Activated CD4-positive, CD25-positive, alpha-beta regulatory T cell treated with anti-CD3 and anti-CD28 coated beads, Interleukin-2, amount 50 U/mL, for 16 hours (primary cell): Measurements from ENCODE around the gene UBE2QL1.

Experiments used
- DNase-seq: peaks from one replicate; pipeline ENCODE4 v3.0.0-alpha.2; 2020; ENCODE audit warnings: low read depth, low spot score

Gene UBE2QL1

DNA sequence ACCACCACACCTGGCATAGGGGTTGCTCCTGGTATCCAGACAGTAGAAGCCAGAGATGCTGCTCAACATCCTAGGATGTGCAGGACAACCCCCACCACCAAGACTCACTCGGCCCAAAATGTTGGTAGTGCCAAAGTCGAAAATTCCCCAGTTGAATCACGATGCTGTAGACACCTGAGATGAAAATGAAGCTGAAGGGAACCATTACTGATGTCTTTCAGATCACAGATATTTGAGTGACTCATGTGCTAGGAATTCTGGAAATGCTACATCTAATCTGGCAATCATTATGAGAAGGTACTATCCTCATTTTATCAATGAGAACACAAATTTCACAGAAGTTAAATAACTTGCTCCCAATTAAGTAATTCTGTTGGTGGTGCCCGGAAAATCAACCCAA, 21.0 kb upstream of the UBE2QL1 start:
- DNase-seq = no peak

DNA sequence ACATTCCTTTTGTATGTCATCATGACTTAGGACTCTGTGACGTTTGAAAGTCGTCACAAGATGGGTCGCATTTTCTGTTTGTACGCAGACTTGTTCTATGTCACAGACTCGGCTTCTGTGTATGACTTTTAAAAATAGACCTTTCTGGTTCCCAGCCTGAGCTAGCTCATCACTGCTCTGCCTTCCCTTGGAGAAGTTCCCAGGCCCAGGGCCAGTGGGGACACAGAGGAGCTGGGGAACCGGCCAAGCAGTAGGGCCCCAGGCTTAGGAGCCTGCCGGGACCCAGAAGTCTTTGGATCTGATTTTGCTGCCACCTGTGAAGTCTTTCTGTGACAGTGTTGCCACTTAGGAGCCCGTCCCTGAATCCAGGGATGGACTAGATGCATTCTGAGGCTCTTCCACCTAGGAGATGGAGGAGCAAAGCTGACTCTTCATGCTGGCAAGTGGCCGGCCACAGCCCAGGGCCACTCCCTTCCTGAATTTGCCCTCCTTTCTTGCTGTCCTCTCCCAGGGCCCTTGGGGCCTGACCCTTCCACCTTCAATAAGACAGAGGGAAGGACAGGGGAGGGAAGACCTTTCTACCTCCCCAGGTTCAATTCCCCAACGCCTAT, 18.1 kb upstream of the UBE2QL1 start:
- DNase-seq = no peak

DNA sequence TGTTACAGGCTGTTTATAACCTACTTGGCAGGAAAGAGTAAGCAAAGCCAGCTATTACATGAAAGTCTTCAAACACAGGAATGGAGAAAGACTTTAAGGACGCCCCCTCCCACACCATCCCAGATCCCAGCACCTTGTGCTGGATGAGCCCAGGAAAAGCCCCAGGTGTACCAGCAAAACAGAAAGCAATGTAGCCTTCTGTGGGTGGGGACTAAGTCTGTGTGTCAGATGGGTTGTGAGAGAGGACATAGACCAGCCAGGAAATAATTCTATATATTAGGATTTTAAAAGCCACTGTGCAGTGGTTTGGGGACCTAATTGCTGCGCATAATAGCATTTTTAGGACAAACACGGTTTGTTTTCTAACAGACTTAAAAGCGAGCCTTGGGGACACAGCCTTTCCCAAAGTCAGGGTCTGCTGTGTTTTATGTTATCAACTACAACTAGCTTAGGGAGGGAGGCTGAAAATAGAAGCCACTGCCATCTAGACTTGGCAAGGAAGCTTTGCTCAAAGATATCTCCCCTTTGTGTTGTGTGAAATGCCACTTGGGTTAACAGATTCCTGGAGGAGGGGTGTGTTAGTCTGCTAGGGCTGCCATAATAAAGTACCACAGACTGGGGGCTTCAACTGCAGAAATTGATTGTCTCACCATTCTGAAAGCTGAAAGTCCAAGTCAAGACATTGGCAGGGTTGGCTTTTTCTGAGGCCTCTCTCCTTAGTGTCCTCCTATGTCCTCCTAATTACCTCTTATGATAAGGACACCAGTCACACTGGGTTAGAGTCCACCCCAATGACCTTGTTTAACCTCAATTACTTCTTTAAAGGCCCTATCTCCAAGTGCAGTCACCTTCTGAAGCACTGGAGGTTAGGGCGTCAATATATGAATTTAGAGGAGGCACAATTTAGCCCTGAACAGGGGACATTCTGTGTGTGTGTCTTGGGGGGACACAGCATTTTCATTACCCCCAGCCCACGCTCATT, 17.2 kb upstream of the UBE2QL1 start:
- no peak for DNase-seq

DNA sequence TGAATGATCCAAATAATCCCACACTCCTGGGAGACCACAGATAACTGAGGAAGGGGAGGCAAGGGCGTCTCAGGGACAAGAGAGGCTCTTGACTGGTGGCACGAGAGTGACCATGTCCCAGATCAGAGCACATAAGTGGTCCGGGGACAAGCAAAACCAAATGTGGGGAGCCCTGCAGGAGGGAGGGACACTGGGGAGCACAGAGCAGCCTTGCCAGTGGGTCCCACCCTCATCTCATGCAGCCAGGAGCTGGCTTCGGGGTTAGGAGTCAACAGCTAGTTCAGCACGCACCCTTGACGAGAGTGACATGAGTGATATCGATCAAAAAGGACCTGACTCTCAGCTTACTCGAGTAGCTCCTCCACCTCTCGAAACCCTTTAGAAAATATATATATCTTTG, 16.5 kb upstream of the UBE2QL1 start:
- no peak for DNase-seq

DNA sequence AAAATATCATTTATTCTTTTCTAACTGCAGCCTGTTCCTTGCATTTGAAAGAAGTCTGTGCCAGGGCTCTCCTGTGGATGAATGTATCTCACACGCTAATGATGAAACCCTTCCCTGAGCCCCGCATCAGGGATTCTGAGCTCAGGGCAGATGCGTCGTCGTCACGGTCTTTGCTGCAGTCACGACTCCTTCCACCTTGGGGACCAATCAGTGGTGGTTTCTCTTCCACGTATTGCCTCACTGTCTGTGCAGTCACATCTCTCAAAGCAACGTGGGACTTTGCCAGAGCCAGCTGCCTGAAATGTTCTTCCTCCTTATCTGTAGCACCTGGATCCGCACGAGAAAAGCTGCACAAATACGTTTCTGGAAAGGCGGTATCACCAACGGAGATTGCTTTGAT, 13.9 kb upstream of the UBE2QL1 start:
- DNase-seq = no peak

DNA sequence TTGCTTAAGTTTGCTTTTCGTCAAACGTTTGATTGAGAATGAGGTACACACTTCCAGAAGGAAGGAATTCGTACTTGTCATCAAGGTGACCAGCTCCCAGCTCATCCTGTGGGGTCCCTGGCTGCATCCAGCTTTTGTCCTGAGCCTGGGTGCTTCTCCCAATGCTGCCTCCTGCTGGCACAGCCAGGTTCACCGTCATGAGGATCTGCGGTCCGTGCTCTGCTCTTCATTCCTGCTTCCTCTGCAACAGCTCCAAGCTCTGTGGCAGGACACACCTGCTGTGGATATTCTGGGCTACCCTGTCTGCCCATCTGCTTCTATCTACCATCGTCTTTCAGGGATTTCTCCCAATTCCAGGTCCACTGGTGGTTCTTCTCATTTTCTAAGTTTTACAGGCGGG, 13.3 kb upstream of the UBE2QL1 start:
- no peak for DNase-seq

DNA sequence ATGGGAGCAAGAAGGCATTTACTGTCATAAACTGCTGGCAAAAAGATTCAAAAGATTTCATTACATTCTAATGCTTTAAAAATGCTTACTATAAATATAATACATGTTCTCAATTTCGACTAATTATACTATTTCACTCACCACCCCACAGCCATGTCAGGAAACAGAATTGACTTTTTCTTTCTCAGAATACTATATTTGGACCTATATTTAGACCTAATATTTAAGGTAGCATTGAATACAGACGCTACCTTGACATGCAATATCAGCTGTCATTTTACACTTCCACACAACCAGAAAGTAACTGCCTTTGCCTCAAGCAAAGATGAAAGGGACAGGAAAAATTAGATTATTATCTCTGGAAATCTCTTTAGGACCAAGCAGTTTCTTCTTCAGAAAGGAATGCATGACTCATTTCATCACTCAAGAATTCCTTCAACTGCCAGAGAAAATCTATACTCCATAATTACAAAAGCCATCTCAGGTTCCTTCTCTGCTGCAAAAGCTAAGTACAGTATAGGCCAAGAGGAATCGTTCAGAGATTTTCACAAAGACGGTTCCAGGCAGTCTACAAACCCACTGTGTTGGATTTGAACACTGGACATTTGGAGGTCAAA, 11.8 kb upstream of the UBE2QL1 start:
- DNase-seq = no peak

DNA sequence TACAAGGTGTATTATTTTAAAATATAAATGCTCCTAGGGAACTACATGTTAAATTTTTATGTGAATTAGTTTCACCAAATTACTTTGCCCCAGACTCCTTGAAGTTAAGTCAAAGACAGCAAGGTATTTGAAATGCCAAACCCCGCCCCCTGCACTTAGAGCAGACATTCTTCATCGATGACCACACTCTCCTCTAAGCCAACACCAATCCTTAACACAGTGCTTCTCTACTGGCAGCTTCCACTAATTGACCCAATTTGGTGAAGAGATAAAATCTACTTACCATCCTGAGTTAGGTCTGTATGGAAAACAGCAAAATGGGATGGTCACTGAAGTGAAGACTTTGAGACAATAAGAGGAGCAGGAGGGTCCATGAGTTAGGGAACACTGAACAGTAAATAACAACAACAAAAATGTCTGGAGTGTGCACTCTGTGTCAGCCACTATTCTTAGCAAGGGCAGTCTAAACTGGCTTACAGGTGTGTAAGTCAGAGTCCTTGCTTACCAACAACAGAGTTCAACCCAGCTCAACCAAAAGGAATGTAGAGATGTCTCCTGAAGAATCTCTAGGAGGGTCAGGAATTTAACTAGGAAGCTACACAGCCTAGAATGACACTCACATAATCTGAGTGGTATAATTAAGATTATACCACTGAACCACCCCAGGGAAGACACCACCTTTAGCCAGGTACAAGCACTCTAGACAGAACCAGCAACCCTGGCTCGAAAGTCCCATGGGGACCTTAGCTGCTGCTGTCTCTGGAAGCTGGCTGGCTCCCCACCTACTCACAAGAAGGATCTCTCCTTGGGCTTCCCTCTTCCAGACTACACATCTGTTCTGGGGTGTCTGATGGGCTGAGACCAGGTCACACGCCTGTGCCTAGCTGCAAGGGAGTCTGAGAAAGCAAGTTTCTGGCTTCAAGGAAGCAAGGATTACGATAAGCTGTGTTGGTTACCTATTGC, 8.8 kb upstream of the UBE2QL1 start:
- no peak for DNase-seq

DNA sequence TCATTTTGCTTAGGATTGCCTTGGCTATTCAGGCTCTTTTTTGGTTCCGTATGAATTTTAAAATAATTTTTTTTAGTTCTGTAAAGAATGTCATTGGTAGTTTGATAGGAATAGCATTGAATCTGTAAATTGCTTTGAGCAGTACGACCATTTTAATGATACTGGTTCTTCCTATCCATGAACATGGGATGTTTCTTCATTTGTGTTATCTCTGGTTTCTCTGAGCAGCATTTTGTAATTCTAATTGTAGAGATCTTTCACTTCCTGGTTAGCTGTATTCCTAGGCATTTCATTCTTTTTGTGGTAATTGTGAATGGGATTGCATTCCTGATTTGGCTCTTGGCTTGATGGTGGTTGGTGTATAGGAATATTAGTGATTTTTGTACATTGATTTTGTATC, 6.3 kb upstream of the UBE2QL1 start:
- DNase-seq = no peak

DNA sequence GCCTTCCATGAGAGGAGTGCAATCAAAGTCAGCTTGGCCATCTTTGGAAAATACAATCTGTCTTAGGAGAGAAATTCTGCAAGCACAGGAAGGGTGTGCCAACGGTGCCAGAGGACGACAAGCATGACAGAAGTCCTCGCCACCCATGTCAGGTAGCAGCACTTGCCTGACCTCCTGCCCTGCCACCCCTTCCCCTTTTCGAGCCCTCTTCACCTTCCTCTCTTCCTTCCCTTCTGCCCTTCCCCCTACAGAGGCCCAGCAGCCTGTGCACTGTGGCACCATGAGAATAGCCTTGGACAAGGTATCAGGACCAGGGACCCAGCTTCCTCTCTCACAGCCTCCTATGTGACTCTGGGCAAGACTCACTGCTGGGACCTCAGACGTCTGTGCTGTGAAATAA, 5.3 kb upstream of the UBE2QL1 start:
- DNase-seq = no peak

DNA sequence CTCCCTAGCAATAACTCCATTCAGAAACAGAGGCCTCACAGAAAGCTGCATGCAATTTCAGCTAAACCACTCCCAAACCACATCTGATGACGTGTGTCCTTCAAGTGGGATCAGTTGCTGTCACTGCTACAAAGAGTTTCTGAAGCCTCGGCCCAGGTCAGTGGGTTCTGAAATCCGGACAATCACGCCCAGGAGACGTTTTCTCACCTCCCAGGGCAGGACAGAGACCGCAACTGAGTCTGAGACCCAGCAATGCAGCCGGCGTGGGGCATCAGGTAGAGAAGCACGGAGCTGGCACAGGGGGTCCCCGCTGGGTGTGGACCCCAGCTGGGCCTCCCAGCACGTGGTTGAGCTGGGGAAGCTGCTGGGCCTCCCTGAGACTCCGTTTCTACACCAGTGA, 2.6 kb upstream of the UBE2QL1 start:
- no peak for DNase-seq

DNA sequence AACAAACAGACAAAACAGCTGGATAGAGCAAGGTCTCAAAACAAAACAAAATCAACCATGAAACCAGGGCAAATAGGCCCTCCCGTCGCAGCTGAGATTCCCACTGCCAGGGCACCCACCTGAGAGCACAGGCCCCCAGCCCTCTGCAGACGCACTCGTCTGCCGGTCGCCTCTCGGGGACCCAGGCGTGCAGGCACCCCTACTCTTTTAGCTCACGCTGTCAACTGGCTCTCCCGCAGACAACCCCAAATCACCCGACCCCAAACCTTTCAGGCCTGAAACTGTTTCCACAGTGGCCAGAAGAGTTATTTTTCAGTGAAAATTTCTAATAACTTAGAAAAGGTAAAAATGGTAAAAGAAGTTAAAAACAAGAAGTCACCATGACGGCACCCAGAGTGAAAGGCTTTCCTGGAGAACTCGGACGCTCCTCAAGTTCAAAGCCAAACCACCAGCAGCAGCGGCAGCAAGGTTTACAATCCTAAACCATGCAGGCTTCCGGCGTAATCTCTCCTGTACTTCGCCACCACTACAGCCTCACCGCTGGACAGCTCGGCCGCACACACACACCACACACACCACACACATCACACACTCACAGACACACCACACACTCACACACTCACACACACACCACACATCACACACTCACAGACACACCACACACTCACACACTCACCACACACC, 1.9 kb upstream of the UBE2QL1 start:
- DNase-seq = no peak

DNA sequence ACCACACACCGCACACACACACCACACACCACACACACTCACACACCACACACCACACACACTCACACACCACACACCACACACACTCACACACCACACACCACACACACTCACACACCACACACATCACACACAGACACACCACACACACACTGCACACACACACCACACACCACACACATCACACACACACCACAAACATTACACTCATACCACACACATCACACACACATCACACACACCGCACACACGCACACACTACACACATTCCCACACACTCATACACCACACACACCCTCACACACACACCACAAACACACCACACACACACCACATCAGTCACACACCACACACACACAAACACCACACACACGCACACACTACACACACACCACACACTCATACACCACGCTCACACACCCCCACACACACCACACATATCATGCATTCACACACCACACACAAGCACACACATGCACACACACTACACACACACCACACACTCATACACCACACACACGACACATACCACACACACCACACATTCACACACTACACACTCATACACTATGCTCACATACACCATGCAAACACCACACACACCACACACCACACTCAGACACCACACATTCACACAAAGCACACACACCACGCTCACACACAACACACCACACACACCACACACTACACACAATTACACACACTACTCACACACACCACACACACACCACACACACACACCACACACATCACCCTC, 1.1 kb upstream of the UBE2QL1 start:
- DNase-seq = no peak

DNA sequence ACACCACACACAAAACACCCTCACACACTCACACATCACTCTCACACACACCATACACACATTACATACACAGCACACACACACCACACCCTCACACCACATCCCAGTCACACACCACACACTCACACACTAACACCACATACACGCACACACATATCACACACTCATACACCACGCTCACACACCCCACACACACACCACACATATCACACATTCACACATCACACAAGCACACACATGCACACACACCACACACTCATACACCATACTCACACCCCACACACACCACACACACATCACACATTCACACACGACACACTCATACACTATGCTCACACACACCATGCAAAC, 543 bp upstream of the UBE2QL1 start:
- no peak for DNase-seq

DNA sequence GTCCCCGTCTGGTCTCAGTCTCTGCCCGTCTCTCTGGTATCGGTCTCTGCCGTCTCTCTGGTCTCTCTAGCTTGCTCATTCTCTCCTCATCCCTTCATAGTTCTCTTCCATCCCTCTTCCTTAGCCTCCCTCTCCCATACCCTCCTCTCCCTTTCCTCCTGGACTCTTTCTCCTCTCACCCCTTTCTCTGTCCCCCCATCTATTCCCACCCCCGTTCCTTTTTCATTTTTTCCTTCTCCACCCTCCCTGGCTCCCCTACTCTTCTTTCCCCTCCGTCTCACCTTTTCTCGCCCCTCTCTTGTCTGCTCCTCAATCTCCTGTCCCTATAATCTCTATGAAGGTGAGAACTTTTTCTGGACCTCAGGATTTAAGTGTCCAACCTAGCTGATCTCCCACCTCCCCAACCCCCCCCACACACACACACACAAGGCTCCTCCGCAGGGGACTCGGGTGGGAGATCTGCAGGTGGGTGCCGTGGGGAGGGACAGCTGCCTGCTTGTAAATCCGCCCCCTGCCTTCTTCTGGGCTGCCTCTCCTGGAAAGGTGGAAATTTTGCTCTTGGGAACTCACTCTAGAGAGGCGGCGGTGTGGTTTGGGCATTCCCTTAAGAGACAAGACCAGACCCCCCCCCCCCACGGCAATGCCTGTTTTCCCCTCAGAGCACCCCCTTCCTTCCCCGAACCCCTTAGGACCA, 953 bp downstream of the UBE2QL1 start:
- no peak for DNase-seq

DNA sequence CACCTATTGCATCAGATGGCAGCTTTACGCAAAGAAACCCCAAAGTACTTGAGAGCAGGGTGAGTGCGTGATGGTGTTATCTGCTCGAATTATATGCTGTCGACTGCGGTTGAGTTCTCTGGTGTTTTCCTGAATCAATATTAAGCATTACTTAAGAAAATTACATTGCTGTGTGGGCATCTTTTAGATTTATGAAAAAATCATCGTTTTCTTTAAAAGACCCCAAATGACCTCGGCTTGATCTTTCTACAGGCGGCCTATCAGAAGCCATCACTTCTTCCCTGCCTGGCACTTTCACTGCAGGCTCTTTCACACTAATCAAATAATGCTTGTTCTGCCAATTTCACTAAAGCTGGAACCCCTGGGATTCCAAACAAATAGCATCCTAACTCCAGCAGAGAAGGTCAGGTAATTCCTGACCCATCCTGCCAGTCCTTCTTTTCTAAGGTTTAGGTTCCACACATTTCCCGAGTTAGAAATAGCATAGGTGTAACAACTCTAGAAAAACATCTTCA, 1.7 kb downstream of the UBE2QL1 start:
- DNase-seq = no peak

DNA sequence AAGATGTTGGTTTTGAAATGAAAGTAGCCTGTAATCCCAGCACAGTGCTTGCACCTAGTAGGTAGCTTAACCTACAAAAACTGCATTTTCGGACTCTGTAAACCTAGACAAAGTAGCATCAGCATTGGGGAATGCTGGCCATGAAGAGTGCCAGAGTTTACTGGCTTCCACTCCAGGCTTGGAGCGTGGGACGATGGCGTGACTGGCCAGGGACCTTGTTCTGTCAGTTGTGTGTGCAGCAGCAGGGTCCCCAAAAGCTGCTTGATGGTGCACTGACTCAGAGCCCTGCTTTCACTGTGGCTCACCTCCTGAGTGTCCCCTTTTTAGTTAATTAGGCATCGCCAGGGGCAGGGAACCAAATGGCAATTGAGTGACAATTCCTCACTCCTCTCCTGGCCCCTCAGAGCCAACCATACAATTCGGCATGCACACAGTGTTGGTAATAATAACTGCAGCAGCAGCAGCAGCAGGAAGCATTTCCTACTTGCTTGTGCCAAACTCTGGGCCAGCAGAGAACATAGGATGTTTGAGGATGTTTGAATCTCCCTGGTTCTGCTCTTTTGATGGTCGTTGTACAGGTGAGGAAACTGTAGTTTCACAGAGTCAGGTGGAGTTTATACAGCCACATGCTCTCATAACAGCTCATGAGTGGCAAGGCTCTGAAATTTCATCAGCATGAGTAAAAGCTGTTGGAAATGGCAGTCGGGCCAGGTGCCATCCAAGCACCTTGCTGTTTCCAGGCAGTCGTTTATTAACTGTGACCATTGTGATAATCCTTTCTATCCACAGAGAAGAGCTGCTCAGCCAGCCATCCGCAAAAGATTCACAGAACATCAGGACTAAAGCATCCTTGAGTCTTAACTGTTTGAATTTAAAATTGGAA, 4.2 kb downstream of the UBE2QL1 start:
- DNase-seq = no peak

DNA sequence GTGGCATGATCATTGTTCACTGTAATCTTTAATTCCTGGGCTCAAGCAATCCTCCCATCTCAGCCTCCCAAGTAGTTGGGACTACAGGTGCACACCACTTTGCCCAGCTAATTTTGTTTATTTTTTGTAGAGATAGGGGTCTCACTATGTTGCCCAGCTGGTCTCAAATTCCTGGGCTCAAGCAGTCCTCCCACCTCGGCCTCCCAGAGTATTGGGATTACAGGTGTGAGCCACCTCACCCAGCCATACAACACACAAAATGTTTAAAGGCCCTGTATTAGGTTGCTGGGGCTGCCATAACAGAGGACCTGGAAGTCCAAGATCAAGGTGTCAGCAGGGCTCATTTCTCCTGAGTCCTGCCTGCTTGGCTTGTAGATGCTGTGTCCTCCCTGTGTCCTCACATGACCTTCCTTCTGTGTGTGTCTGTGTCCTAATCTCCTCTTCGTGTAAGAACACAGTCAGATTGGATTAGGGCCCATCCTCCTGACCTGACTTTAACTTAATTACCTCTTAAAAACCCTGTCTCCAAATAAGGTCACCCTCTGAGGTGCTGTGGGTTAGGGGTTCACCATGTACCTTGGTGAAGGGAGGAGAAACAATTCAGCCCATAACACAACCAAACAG, 5.4 kb downstream of the UBE2QL1 start:
- no peak for DNase-seq
